ENCODE measurements around the gene CLEC16A. TPM values are rescaled to one million over a fixed set of nuclear protein-coding genes. Genes with fewer than 3 reads are reported as not detected.

Gene CLEC16A
- total and polyA plus RNA-seq, 3 experiments from 2014 or later: 18.6 to 38.2 (median 38.1) TPM

DNA sequence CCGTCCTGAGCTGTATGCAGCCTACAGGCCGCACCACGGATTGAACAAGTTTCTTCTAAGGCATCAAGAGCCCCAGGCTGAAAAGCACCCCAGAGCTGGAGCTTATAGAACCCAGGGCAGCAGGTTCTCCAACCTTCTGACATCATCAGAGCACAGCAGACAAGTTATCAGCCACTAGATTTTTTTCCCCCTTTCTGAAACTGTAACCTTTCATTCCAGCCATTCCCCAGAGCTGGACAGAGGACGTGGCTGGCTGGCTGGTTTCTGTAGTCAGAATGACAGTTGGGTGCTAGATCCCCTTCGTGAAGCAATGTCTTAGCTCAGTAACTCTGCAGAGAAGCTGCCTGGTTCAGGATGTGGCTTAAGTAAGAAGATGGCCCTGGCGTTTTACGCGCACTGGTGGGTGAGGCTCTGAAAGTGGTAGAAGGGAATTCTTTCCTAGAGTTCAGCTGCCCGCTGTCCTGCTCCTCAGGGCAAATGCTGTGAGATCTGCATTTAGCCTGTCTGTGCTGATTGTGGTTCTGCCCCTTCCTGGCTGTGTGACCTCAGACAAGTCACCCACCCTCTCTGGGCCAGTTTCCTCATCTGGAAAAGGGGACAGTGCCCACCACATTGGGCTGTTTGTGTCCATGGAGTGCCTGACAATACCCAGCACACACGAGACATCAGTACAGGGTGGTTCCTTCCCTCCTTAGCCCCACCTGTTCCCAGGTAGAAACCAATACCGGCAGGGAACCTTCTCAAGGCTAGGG, 11.2 kb upstream of the CLEC16A start:
- Mint-ChIP-seq H3K27me3 (no peaks in the 10 kb centered on the region), H3K36me3 (peaks cover 0 to 70% (median 3%) of the 10 kb centered on the region in 3 donors), H3K4me3 (no peak overlapping the region), H3K9me3 (no peaks in the 10 kb centered on the region), H3K4me1 (peaks cover 53 to 75% (median 54%) of the 10 kb centered on the region in 3 donors), H3K27ac (peak overlapping the region in 4 of 8 donors; percentile 12 to 50 (median 27))
- no peak for DNase-seq
- no peak overlapping the region for H3K27ac ChIP-seq (ENCODE audit: low read depth, low read length)
- CTCF ChIA-PET: interaction anchor here (0.8 kb wide), 1 partner anchor 9 kb away, joined by 3 read pairs; no protein-coding TSS in a partner anchor
- H3K4me1 ChIP-seq (ENCODE audit: insufficient read depth, low read length): peaks cover 31% of the 10 kb centered on the region
- no peaks in the 10 kb centered on the region for H3K27me3 ChIP-seq (ENCODE audit: insufficient read depth, low read length, poor library complexity, severe bottlenecking)
- H3K4me3 ChIP-seq (ENCODE audit: low read length): no peak overlapping the region
- peaks cover 5% of the 10 kb centered on the region for H3K36me3 ChIP-seq (ENCODE audit: insufficient read depth, low read length)
- POLR2A ChIA-PET: interaction anchor here (0.6 kb wide), 2 partner anchors 16 to 430 kb away, joined by 3 to 4 read pairs; no protein-coding TSS in a partner anchor
- no peaks in the 10 kb centered on the region for H3K9me3 ChIP-seq (ENCODE audit: low read length)

GRCh38 chr16:10933865-10934264, 10.5 kb upstream of the CLEC16A start:
- DNase-seq: no peak
- peaks cover 0 to 65% (median 2%) of the 10 kb centered on the region in 3 donors for H3K36me3 Mint-ChIP-seq
- Histone ChIP-seq H3K27me3 (ENCODE audit: insufficient read depth, low read length, poor library complexity, severe bottlenecking) (no peaks in the 10 kb centered on the region), H3K9me3 (ENCODE audit: low read length) (no peaks in the 10 kb centered on the region), H3K36me3 (ENCODE audit: insufficient read depth, low read length) (peaks cover 5% of the 10 kb centered on the region), H3K4me3 (ENCODE audit: low read length) (no peak overlapping the region), H3K27ac (ENCODE audit: low read depth, low read length) (no peak overlapping the region), H3K4me1 (ENCODE audit: insufficient read depth, low read length) (peaks cover 39% of the 10 kb centered on the region)
- peak overlapping the region in 1 of 8 donors; percentile 51 for H3K27ac Mint-ChIP-seq
- POLR2A ChIA-PET: no interaction called here
- H3K4me1 Mint-ChIP-seq: peaks cover 60 to 82% (median 61%) of the 10 kb centered on the region in 3 donors
- no peak overlapping the region for H3K4me3 Mint-ChIP-seq
- H3K27me3 Mint-ChIP-seq: no peaks in the 10 kb centered on the region
- H3K9me3 Mint-ChIP-seq: no peaks in the 10 kb centered on the region
- CTCF ChIA-PET: no interaction called here

- Histone ChIP-seq H3K27ac (ENCODE audit: low read depth, low read length) (no peak overlapping the region), H3K4me3 (ENCODE audit: low read length) (no peak overlapping the region), H3K27me3 (ENCODE audit: insufficient read depth, low read length, poor library complexity, severe bottlenecking) (no peaks in the 10 kb centered on the region), H3K4me1 (ENCODE audit: insufficient read depth, low read length) (peaks cover 45% of the 10 kb centered on the region), H3K9me3 (ENCODE audit: low read length) (no peaks in the 10 kb centered on the region), H3K36me3 (ENCODE audit: insufficient read depth, low read length) (peaks cover 5% of the 10 kb centered on the region)
- POLR2A ChIA-PET: no interaction called here
- CTCF ChIA-PET: no interaction called here
- Mint-ChIP-seq H3K27me3 (no peaks in the 10 kb centered on the region), H3K4me1 (peaks cover 66 to 86% (median 68%) of the 10 kb centered on the region in 3 donors), H3K4me3 (no peak overlapping the region), H3K27ac (peak overlapping the region in 2 of 8 donors; percentile 24 to 51), H3K36me3 (peaks cover 0 to 61% (median 4%) of the 10 kb centered on the region in 3 donors), H3K9me3 (no peaks in the 10 kb centered on the region)
- DNase-seq: no peak
Measured at GRCh38 chr16:10934325-10935107, 9.8 kb upstream of the CLEC16A start.

DNA sequence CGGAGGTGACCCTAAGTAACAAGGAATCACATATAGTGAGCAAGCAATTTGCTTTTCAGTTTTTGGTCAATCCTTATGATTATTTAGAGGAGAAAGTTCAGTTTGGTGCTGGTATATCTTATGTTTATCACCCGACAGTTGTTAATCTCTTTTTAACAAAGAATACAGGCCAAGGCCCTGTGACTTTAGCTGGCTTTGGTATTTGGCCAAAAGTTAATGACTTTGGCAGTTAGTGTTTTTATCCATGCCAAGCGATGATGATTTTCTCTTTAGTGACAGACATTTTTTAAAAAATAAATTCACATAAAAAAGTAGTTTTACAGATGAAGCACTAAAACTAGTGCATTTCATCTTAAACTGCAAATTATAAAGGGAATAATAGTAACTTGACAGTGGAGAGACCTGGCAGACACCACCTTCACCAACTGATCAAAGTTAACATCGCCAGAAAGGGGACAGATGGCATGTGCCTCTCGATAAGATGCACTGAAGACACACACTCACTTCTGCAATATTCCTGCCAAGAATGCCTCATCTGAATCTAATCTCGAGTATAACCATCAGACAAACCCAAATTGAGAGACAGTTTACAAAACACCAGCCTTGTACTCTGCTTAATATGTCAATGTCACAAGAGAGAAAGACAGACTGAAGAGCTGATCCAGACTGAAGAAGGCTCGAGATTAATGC, 9.0 kb upstream of the CLEC16A start:
- H3K4me1 ChIP-seq (ENCODE audit: insufficient read depth, low read length): peaks cover 54% of the 10 kb centered on the region

GRCh38 chr16:10936272-10936984, 7.9 kb upstream of the CLEC16A start:
- Mint-ChIP-seq H3K4me1 (peaks cover 76 to 91% (median 87%) of the 10 kb centered on the region in 3 donors), H3K27ac (peak overlapping the region in 4 of 8 donors; percentile 1 to 86 (median 52)), H3K27me3 (no peaks in the 10 kb centered on the region), H3K9me3 (no peaks in the 10 kb centered on the region), H3K4me3 (peak overlapping the region in 5 of 7 donors; percentile 20 to 91 (median 49)), H3K36me3 (peaks cover 0 to 52% (median 6%) of the 10 kb centered on the region in 3 donors)
- no peaks in the 10 kb centered on the region for H3K36me3 ChIP-seq (ENCODE audit: insufficient read depth, low read length)
- H3K9me3 ChIP-seq (ENCODE audit: low read length): no peaks in the 10 kb centered on the region
- no peak overlapping the region for H3K4me3 ChIP-seq (ENCODE audit: low read length)
- no peak for DNase-seq
- ChIA-PET POLR2A (no interaction called here), CTCF (interaction anchor here (0.9 kb wide), 1 partner anchor 10 kb away, joined by 3 read pairs; no protein-coding TSS in a partner anchor)
- no peak overlapping the region for H3K27ac ChIP-seq (ENCODE audit: low read depth, low read length)
- H3K27me3 ChIP-seq (ENCODE audit: insufficient read depth, low read length, poor library complexity, severe bottlenecking): no peaks in the 10 kb centered on the region
- peaks cover 64% of the 10 kb centered on the region for H3K4me1 ChIP-seq (ENCODE audit: insufficient read depth, low read length)

More for the DNA sequence above, 9.0 kb upstream of the CLEC16A start:
- Mint-ChIP-seq H3K9me3 (no peaks in the 10 kb centered on the region), H3K4me1 (peaks cover 71 to 89% (median 76%) of the 10 kb centered on the region in 3 donors), H3K36me3 (peaks cover 0 to 59% (median 4%) of the 10 kb centered on the region in 3 donors), H3K27me3 (no peaks in the 10 kb centered on the region), H3K27ac (peak overlapping the region in 1 of 8 donors; percentile 9), H3K4me3 (peak overlapping the region in 3 of 7 donors; percentile 12 to 17 (median 15))
- ChIA-PET CTCF (no interaction called here), POLR2A (no interaction called here)
- Histone ChIP-seq H3K9me3 (ENCODE audit: low read length) (no peaks in the 10 kb centered on the region), H3K36me3 (ENCODE audit: insufficient read depth, low read length) (peaks cover 2% of the 10 kb centered on the region), H3K27ac (ENCODE audit: low read depth, low read length) (no peak overlapping the region), H3K27me3 (ENCODE audit: insufficient read depth, low read length, poor library complexity, severe bottlenecking) (no peaks in the 10 kb centered on the region), H3K4me3 (ENCODE audit: low read length) (no peak overlapping the region)
- no peak for DNase-seq

DNA sequence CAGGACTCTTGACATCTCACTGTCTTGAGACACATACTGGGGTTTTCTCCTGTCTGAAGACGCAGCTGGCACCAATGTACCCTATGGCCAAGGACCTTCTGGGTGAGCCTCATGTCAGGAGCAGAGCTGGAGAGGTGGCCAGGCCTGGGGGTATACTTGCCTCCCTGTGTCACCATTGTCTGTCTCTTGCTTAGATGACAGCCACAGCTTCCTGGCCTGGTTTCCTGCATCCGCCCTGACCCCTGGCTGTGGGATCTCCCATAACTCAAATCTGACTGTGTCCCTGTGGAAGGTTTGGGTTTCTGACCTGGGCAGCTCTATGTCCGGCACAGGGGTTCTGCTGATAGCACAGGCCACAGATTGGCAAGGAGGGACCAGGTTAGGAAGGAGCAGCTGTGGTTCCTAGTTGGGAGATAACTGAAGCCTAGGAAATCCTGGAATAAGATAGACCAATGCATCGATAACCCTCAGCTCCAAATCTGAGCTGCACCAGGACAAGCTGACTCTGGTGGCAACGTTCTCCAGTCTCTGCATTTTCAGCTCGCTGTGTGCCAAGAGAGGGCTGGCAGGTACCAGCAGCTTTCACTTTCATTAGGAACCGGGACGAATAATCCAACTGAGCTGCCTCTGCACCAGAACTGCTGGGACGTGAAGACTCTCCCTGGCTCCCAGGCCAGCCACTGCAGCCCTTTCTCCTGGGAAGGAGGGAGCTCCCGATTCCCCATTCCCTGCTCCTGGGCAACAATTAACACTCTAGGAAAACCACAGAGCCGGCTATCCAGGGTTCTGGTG, 7.1 kb upstream of the CLEC16A start:
- POLR2A ChIA-PET: interaction anchor here (0.7 kb wide), 1 partner anchor 61 kb away, joined by 6 read pairs; no protein-coding TSS in a partner anchor
- Mint-ChIP-seq H3K9me3 (no peaks in the 10 kb centered on the region), H3K4me1 (peaks cover 75 to 90% (median 90%) of the 10 kb centered on the region in 3 donors), H3K27me3 (no peaks in the 10 kb centered on the region), H3K4me3 (peak overlapping the region; percentile 70 to 94 (median 84)), H3K36me3 (peaks cover 0 to 47% (median 6%) of the 10 kb centered on the region in 3 donors), H3K27ac (peak overlapping the region in 6 of 8 donors; percentile 1 to 86 (median 68))
- Histone ChIP-seq H3K27ac (ENCODE audit: low read depth, low read length) (no peak overlapping the region), H3K27me3 (ENCODE audit: insufficient read depth, low read length, poor library complexity, severe bottlenecking) (no peaks in the 10 kb centered on the region), H3K9me3 (ENCODE audit: low read length) (no peaks in the 10 kb centered on the region), H3K4me3 (ENCODE audit: low read length) (peak overlapping the region; percentile 56), H3K36me3 (ENCODE audit: insufficient read depth, low read length) (no peaks in the 10 kb centered on the region), H3K4me1 (ENCODE audit: insufficient read depth, low read length) (peaks cover 64% of the 10 kb centered on the region)
- no peak for DNase-seq
- CTCF ChIA-PET: interaction anchor here (0.9 to 2.9 kb wide), 2 partner anchors 11 to 19 kb away, joined by 3 to 7 read pairs; no protein-coding TSS in a partner anchor
